RPMI7951 (cell line): ENCODE data around the gene MGAT5. TPM values are rescaled to one million over a fixed set of nuclear protein-coding genes. Genes with fewer than 3 reads are reported as not detected.

Source experiments
- DNase-seq: peaks from one replicate; pipeline ENCODE4 v3.0.0-alpha.2; 2012; ENCODE audit warnings: low read depth
- total RNA-seq: library from RNA; depleted of rRNA; stranded (reverse); fragments of >200 nt; shearing (Covaris generic); gene quantifications from 2 replicates; pipeline ENCODE4 v1.2.3, GENCODE V29; 2014

Gene MGAT5
- total RNA-seq, 1 experiment from 2014 or later = 23.9 TPM

- DNase-seq = no peak
Observed at GRCh38 chr2:134253117-134253704, 661 bp upstream of the MGAT5 start.

GRCh38 chr2:134254824-134255223, 952 bp downstream of the MGAT5 start:
- no peak for DNase-seq

GRCh38 chr2:134256956-134257355, 3.1 kb downstream of the MGAT5 start:
- no peak for DNase-seq

- DNase-seq = no peak
Observed at GRCh38 chr2:134257509-134257908, 3.6 kb downstream of the MGAT5 start.

GRCh38 chr2:134257965-134258683, 4.3 kb downstream of the MGAT5 start:
- no peak for DNase-seq

- DNase-seq = peak; percentile 49
Observed at GRCh38 chr2:134258684-134259388, 5.0 kb downstream of the MGAT5 start.

GRCh38 chr2:134259571-134259970, 5.7 kb downstream of the MGAT5 start:
- peak; percentile 19 for DNase-seq

- DNase-seq = peak; percentile 53
Observed at GRCh38 chr2:134259994-134260393, 6.1 kb downstream of the MGAT5 start.

GRCh38 chr2:134260713-134261112, 6.8 kb downstream of the MGAT5 start:
- peak; percentile 99 for DNase-seq

GRCh38 chr2:134261398-134262131, 7.7 kb downstream of the MGAT5 start:
- peak; percentile 48 for DNase-seq

- DNase-seq = no peak
Observed at GRCh38 chr2:134262684-134263083, 8.8 kb downstream of the MGAT5 start.

GRCh38 chr2:134268265-134268664, 14.4 kb downstream of the MGAT5 start:
- DNase-seq = peak; percentile 46

GRCh38 chr2:134269230-134269629, 15.4 kb downstream of the MGAT5 start:
- no peak for DNase-seq

GRCh38 chr2:134269972-134270735, 16.3 kb downstream of the MGAT5 start:
- DNase-seq = no peak

GRCh38 chr2:134271758-134272157, 17.9 kb downstream of the MGAT5 start:
- DNase-seq = no peak

GRCh38 chr2:134272806-134273205, 18.9 kb downstream of the MGAT5 start:
- no peak for DNase-seq

GRCh38 chr2:134273256-134273983, 19.5 kb downstream of the MGAT5 start:
- no peak for DNase-seq

GRCh38 chr2:134274121-134274520, 20.2 kb downstream of the MGAT5 start:
- DNase-seq = no peak

GRCh38 chr2:134275058-134275862, 21.4 kb downstream of the MGAT5 start:
- no peak for DNase-seq
